NCI-H2196 treated with DMSO at 0.1 percent for 48 hours (cell line): ENCODE data around the gene FBXL7.

Experiments
- DNase-seq: peaks from one replicate; lab custom pipeline; 2025; ENCODE audit not compliant: unreplicated experiment; lab: John Stamatoyannopoulos, UW

The FBXL7 gene

DNA sequence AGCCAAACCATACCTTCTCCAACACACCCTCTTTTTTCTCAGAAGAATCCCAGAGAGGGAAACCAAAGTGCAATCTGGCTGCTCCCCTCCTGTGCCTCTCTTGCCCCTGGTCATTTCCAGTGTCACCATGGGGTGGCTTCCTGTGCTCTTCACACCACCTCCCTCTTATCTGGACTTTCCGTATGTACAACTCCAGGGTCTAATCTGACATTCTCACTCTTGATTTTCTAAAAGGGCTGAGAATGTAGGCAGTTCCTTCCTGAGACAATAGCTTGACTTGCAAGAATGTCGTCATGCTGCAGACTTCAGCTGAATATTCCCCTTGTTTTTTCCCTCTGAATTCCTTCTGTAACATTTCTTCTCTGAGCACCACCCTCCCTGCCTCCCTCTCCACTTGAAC is 110.2 kb downstream of the FBXL7 start:
- no peak for DNase-seq

DNA sequence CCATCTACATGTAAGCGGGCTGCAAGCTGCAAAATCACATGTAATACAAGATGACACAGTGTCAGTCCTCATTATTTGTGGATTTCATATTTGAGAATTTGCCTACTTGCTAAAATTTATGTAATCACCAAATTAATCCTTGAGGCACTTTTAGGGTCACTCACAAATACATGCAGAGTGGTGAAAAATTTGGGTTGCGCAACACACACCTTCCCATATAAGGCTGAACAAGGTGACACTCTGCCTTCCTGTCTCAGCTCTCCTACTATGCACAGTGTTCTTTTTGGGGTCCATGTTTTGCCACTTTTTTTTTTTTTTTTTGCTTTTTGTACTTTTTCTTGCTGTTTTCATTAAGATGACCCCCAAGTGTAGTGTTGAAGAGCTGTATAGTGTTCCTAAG is 111.0 kb downstream of the FBXL7 start:
- no peak for DNase-seq

- DNase-seq = no peak
These were observed 113.1 kb downstream of the FBXL7 start for GRCh38 chr5:15612915-15613635.

DNA sequence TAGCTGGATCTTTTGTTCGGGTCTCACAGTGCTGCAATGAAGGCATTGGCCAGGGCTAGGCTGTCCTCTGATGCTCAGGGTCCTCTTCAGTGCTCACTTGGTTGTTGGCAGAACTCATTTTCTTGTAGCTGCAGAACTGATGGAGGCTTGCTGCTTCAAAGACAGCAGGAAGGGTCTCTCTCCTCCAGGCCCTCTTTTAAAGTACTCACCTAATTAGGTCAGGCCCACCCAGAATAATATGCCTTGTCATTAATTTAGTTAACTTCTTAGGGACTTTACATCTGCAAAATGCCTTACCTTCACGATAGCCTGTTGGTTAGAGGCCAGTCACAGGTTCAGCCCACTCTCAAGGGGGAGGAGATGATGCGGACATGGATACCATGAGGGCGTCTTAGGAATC is 114.7 kb downstream of the FBXL7 start:
- no peak for DNase-seq

- DNase-seq = no peak
These were observed 115.9 kb downstream of the FBXL7 start for GRCh38 chr5:15615859-15616258.

GRCh38 chr5:15618938-15619337 is 119.0 kb downstream of the FBXL7 start:
- DNase-seq = no peak

- DNase-seq = no peak
These were observed 120.5 kb downstream of the FBXL7 start for GRCh38 chr5:15620501-15620900.

- no peak for DNase-seq
These were observed 121.1 kb downstream of the FBXL7 start for GRCh38 chr5:15621094-15621493.

DNA sequence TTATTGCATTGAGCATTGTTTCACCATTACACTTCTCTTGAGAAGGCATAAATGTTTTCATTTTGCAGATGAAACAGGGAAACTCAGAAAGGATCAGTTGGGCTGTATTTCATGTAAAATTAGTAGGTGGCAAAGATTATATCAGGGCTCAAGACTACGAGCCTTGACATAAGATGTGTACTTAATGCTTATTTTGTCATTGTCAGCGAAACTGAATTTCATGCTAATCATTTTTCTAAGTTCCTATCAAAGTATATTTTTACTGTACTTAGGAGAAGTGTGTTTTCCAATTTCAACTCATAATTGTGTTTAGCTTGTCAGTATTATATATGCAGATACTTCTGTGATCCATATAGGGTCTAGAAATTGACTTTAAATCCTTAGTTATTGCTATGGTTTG is 123.8 kb downstream of the FBXL7 start:
- DNase-seq = no peak

DNA sequence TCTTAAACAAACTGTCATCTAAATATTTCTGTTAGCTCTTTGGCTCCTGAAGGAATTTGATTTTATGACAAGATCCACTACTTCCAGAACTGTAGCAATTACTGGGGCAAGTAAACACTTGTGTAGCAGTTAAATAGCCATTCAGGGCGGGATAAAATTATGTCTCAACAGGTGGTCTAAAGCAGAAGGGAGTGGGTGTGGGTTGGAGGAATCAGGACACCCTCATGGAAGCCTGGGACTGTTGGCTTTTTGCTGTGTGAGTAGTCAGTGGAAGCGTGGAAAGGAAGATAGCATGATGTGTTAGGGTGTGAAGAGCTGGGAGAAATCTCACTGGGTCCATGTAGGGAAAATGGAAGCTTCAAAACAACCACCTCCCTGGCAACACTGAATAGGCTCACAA is 127.1 kb downstream of the FBXL7 start:
- DNase-seq = no peak

GRCh38 chr5:15627647-15628046 is 127.7 kb downstream of the FBXL7 start:
- no peak for DNase-seq

GRCh38 chr5:15630441-15630840 is 130.5 kb downstream of the FBXL7 start:
- DNase-seq = no peak

DNA sequence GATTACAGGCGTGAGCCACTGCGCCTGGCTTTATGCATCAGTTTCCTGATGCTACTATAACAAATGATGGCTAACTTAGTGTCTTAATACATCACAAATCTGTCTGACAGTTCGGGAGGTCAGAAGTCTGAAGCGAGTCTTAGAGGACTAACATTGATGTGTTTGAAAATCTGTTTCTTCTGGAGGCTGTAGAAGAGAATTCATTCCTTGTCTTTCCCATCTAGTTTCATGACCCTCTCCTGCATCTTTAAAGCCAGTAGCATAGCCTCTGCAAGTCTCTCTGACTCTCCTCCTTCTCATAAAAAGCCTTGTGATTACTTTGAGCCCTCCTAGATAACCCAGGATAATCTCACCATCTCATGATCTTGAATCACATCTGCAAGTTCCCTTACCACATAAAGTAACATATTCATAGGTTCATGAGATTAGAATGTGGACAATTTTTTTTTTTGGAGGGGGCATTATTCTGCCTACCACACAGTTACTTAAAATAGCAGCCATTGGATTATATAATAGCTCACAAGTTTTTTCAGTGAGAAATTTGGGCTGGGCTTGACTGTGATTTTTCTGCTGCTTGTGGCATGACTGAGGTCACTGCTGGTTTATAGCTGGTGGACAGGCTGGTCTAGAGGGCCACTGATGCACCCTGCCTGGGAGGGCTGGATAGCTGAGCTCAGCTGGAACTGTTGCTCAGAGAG is 134.8 kb downstream of the FBXL7 start:
- DNase-seq = no peak

GRCh38 chr5:15635289-15635616 is 135.3 kb downstream of the FBXL7 start:
- DNase-seq = no peak

GRCh38 chr5:15637345-15637744 is 137.4 kb downstream of the FBXL7 start:
- DNase-seq = no peak

DNA sequence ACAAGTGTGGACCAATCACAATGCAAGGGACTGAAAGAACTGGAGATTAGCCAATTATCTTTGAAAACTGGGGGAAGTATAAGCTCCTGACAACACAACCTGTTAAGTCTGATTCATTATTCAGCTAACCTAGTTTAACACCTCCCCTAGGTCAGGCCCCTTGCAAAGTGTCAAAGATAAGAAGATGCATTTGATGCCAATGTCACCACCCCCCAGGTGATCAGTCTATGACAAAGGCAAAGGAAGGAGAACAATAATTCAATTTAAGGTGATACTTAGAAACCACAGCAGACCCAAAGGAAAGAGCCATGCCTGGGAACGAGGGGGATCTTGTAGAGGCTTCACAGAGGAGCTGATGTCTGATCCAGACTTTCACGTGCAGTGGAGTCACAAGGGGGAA is 137.9 kb downstream of the FBXL7 start:
- no peak for DNase-seq

- no peak for DNase-seq
These were observed 138.3 kb downstream of the FBXL7 start for GRCh38 chr5:15638296-15638695.

DNA sequence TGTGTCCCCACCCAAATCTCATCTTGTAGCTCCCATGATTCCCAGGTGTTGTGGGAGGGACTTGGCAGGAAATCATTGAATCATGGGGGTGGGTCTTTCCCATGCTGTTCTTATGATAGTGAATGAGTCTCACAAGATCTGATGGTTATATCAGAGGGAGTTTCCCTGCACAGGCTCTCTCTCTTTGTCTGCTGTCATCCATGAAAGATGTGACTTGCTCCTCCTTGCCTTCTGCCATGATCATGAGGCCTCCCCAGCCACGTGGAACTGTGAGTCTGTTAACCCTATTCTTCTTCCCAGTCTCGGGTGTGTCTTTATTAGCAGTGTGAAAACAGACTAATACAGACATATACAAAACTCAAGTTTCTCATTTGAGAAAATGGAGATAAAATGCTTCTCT is 139.3 kb downstream of the FBXL7 start:
- no peak for DNase-seq

- DNase-seq = no peak
These were observed 140.1 kb downstream of the FBXL7 start for GRCh38 chr5:15640116-15640515.

DNA sequence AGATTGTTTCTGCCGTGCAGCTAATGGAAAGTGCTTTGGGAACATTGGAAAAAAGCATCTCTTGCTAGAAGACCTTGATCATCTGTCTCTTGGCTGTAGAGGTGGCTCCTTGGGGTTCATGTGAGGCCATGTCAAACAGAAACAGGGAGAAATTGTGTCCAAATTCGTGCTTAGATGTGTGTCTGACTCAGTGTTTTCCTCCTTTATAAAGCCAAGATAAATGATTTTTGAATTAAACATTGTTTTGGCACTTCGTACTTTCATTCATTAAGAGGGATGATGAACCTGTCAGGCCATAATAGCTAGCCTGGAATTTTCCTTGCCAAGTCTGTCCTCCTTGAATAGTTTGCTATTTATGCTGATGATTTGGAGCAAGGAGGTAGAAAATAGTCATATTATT is 143.8 kb downstream of the FBXL7 start:
- DNase-seq = no peak

GRCh38 chr5:15645381-15646160 is 145.6 kb downstream of the FBXL7 start:
- DNase-seq = no peak

DNA sequence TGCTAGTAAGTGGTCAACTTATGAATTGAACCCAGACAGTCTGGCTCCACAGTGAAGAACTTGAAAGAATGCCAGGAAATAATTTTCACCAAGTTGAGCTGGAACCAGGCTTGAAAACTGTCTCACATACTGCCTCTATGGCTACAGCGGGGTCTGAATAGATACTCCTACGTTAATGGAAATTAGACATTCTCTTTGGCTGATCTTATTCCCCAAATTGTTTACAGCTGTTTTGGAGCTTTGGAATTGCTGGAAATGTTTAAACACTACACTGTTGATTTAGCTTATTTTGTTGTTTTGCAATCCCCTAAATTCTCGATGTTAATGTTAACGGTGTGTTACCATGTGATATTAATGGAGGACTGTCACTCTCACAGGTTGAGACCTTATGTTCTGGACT is 146.4 kb downstream of the FBXL7 start:
- DNase-seq = no peak
